ENCODE data around the gene HCRT. TPM values are rescaled to one million over a fixed set of nuclear protein-coding genes. Genes with fewer than 3 reads are reported as not detected.
"Not testable (repeated sequence)": the region's sequence is repeated elsewhere in the genome, so short reads cannot be mapped to it uniquely, and the experiment has no call there.

Gene HCRT
- total RNA-seq, 2 donors from 2014 or later = not detected

DNA sequence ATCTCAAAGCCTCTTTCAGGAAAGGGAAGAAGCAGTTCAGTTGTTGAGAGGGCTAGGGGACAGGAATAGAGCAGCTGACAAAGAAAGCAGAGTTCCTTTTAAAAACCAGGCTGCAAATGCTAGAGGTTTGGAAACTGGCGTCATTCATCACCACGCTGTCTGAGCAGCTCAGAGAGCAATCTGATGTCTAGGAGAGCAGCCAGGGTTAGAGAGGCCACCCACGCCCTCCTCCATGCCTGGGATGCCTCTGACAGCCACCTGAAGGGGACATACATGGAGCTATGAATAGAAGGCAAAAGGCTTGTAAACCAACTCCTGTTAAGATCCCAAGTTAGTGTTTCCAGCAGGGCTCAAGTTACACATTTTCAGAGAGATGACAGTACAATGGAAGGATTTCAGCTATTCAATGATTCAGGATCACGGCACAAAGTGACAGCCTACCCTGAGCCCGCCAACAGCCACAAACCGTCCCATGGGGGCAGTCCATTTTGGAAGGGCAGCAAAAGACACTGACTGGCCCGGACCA, 42.8 kb downstream of the HCRT start:
- Mint-ChIP-seq H3K9me3 (no peaks in the 10 kb centered on the region), H3K36me3 (ENCODE audit: low read depth) (peaks cover 35% of the 10 kb centered on the region), H3K27me3 (ENCODE audit: insufficient read depth) (no peaks in the 10 kb centered on the region), H3K4me3 (no peak overlapping the region), H3K27ac (peak overlapping the region; percentile 9), H3K4me1 (peaks cover 22% of the 10 kb centered on the region)
- DNase-seq = no peak
- no peak overlapping the region for H3K9ac ChIP-seq (ENCODE audit: extremely low read depth, low read length, poor library complexity, severe bottlenecking)
- no peaks in the 10 kb centered on the region for H3K9me3 ChIP-seq (ENCODE audit: control insufficient read depth, low read length)
- no peak overlapping the region for H3K4me3 ChIP-seq (ENCODE audit: low read length)
- H3K36me3 ChIP-seq (ENCODE audit: control insufficient read depth, insufficient read depth, low read length) = peaks cover 35% of the 10 kb centered on the region
- peak overlapping the region; percentile 51 for H3K27ac ChIP-seq (ENCODE audit: low read depth, low read length)
- WGBS, 2 experiments (ENCODE audit: insufficient coverage in 1 of 2, insufficient read length in 1 of 2) = 83 to 90% methylated on average over 6 to 7 of the region's 7 CpGs
- H3K27me3 ChIP-seq (ENCODE audit: control insufficient read depth, insufficient read depth, low read length, poor library complexity, severe bottlenecking) = no peaks in the 10 kb centered on the region
- H3K4me1 ChIP-seq (ENCODE audit: control insufficient read depth, insufficient read depth, low read length) = peaks cover 4% of the 10 kb centered on the region
- TF ChIP-seq, protein P1, sequence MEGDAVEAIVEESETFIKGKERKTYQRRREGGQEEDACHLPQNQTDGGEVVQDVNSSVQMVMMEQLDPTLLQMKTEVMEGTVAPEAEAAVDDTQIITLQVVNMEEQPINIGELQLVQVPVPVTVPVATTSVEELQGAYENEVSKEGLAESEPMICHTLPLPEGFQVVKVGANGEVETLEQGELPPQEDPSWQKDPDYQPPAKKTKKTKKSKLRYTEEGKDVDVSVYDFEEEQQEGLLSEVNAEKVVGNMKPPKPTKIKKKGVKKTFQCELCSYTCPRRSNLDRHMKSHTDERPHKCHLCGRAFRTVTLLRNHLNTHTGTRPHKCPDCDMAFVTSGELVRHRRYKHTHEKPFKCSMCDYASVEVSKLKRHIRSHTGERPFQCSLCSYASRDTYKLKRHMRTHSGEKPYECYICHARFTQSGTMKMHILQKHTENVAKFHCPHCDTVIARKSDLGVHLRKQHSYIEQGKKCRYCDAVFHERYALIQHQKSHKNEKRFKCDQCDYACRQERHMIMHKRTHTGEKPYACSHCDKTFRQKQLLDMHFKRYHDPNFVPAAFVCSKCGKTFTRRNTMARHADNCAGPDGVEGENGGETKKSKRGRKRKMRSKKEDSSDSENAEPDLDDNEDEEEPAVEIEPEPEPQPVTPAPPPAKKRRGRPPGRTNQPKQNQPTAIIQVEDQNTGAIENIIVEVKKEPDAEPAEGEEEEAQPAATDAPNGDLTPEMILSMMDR (conservative IDR thresholded peaks at IDR 0.05) = no peak

DNA sequence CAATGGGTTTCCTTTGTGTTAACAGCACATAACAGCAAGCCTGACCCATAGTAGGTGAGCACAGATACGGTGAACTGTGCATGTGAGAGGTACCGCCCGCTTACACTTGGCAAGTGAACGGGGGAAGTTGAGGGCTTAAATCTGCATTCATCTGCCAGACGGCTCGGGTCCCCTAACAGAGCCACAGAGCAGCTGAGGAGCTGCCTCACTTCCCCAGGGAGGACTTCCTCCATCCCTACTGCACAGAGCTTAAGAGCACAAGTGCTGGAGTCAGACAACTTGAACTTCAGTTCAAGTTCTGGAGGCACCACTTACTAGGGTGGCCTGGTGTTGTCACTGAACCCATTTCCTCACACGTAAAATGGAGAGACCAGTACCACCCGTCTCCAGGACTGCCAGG, 43.9 kb downstream of the HCRT start:
- no peak overlapping the region for H3K9ac ChIP-seq (ENCODE audit: extremely low read depth, low read length, poor library complexity, severe bottlenecking)
- H3K4me1 ChIP-seq (ENCODE audit: control insufficient read depth, insufficient read depth, low read length) = peaks cover 6% of the 10 kb centered on the region
- Mint-ChIP-seq H3K27me3 (ENCODE audit: insufficient read depth) (no peaks in the 10 kb centered on the region), H3K9me3 (no peaks in the 10 kb centered on the region), H3K36me3 (ENCODE audit: low read depth) (peaks cover 30% of the 10 kb centered on the region), H3K4me1 (peaks cover 27% of the 10 kb centered on the region), H3K27ac (no peak overlapping the region), H3K4me3 (no peak overlapping the region)
- 96 to 98% methylated on average over 8 of the region's 8 CpGs for WGBS, 2 experiments (ENCODE audit: insufficient coverage in 1 of 2, insufficient read length in 1 of 2)
- H3K4me3 ChIP-seq (ENCODE audit: low read length) = no peak overlapping the region
- H3K9me3 ChIP-seq (ENCODE audit: control insufficient read depth, low read length) = no peaks in the 10 kb centered on the region
- peaks cover 34% of the 10 kb centered on the region for H3K36me3 ChIP-seq (ENCODE audit: control insufficient read depth, insufficient read depth, low read length)
- DNase-seq = no peak
- no peak overlapping the region for H3K27ac ChIP-seq (ENCODE audit: low read depth, low read length)
- TF ChIP-seq, protein P1 (conservative IDR thresholded peaks at IDR 0.05) = no peak
- H3K27me3 ChIP-seq (ENCODE audit: control insufficient read depth, insufficient read depth, low read length, poor library complexity, severe bottlenecking) = no peaks in the 10 kb centered on the region

DNA sequence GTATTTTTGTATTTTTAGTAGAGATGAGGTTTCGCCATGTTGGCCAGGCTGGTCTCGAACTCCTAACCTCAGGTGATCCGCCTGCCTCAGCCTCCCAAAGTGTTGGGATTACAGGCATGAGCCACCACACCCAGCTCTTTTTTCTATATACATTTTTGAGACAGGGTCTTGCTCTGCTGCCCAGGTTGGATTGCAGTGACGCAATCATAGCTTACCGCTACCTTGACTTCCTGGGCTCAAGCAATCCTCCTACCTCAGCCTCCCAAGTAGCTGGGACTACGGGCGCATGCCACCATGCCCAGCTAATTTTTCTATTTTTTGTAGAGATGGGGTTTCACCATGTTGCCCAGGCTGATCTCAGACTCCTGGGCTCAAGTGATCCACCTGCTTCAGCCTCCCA, 44.6 kb downstream of the HCRT start:
- H3K27ac ChIP-seq (ENCODE audit: low read depth, low read length); DNase-seq; H3K4me3 Mint-ChIP-seq; H3K27ac Mint-ChIP-seq; H3K9me3 ChIP-seq (ENCODE audit: control insufficient read depth, low read length); H3K27me3 ChIP-seq (ENCODE audit: control insufficient read depth, insufficient read depth, low read length, poor library complexity, severe bottlenecking); H3K9me3 Mint-ChIP-seq; H3K4me3 ChIP-seq (ENCODE audit: low read length); H3K9ac ChIP-seq (ENCODE audit: extremely low read depth, low read length, poor library complexity, severe bottlenecking); H3K27me3 Mint-ChIP-seq (ENCODE audit: insufficient read depth): not testable (repeated sequence)
- Histone ChIP-seq H3K4me1 (ENCODE audit: control insufficient read depth, insufficient read depth, low read length) (peaks cover 12% of the 10 kb centered on the region), H3K36me3 (ENCODE audit: control insufficient read depth, insufficient read depth, low read length) (peaks cover 34% of the 10 kb centered on the region)
- peaks cover 34% of the 10 kb centered on the region for H3K4me1 Mint-ChIP-seq
- WGBS, 2 experiments (ENCODE audit: insufficient coverage in 1 of 2, insufficient read length in 1 of 2) = 80 to 97% methylated on average over 4 to 7 of the region's 7 CpGs
- H3K36me3 Mint-ChIP-seq (ENCODE audit: low read depth) = peaks cover 30% of the 10 kb centered on the region

Data from endodermal cell (in vitro differentiated cells).